GM15510 (cell line): ENCODE measurements around the gene TOR4A.

Source experiments
- POLR2A ChIP-seq: IDR thresholded peaks from 3 replicates; pipeline ENCODE4 v1.6.1; 2011; ENCODE audit warnings: borderline replicate concordance; ENCODE audit not compliant: insufficient read length; ENCODE audit errors: extremely low read depth

The TOR4A gene

DNA sequence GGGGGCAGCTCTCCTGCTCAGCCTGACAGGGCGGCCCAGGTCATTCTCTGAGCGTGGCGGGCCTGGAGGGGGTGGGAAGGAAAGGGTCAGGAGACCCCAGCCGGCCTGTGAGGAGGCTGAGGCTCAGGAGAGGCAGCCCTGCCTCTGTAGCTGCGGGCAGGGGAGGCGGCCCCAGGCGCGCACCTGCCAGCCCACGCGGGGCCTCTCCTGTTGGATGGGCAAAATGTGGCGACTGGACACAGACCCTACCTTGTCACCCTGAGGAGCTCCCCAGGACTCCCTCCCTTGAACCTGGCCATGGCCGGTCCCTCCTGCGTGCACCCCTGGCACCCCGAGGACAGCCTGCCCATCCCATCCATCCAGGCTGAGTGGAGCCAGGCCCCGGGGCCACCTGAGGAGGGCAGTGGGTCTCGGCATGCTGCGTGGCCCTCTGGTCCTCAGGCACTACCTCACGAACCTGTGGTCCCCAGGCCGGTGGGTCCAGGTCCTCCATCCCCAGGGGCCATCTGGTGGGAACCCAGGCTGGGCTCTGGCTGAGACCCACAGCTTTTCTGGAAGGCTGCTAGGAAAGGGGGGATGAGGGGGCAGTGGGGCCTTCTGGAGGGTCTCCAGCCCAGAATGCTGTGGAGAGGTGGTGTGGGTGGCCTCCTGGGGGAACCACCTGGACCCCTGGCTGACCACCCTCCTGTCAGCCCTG is 39.6 kb downstream of the TOR4A start:
- no peak for TF ChIP-seq POLR2A

DNA sequence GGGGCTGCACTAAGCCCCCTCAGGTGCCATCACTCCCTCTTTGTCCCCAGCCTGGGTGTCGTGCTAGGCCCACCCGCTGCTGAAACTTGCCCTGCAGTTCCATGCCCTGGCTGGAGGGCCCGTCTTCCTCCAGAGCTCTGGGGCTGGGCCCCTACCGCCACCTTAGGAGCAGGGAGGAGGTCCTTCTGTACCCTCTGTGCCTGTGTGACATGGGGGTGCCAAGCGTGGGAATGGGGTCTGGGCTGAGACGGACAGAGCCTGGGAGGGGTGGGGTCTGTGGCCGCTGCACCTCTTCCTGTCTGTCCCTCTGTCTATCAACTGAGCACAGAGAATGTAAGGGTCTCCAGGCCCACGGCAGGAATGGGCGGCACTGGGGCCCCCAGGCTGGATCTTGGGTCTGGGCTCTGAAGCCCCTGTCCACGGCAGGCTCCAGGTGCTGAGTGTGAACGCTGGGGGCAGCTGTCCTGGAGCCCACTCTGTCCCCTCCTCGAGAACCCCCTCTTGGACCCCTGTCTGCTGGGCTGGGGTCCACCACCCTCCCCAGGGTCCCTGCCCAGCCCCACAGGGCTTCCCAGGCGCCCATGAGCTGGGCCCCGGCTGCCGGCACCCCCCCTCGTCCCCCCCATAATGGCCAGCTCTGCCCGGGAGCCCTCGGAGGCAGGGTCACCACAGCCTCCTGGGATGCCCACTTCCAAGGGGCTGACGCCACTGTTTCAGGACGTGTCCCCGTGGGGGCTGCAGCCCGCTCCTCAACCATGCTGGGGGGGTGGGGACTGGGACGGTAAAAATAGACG is 40.4 kb downstream of the TOR4A start:
- no peak for TF ChIP-seq POLR2A

DNA sequence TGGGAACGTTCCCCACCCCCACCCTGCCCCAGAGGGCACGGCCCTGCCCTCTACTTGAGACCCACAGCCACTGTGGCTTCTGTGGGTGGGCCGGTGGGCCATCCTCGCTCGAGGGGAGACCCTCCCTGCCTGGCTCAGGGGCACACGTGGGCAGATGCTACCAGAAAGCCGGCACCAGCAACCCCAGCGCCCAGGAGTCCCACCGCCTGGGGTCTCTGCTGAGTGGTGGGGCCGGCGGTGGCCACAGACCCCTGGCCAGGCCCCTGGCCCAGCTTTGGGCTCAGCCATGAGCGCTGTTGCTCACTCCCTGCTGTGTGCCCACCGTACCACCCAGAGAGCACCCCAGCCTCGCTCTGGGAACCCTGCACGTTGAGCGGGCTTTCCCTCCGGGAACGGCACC is 41.1 kb downstream of the TOR4A start:
- TF ChIP-seq POLR2A = no peak

DNA sequence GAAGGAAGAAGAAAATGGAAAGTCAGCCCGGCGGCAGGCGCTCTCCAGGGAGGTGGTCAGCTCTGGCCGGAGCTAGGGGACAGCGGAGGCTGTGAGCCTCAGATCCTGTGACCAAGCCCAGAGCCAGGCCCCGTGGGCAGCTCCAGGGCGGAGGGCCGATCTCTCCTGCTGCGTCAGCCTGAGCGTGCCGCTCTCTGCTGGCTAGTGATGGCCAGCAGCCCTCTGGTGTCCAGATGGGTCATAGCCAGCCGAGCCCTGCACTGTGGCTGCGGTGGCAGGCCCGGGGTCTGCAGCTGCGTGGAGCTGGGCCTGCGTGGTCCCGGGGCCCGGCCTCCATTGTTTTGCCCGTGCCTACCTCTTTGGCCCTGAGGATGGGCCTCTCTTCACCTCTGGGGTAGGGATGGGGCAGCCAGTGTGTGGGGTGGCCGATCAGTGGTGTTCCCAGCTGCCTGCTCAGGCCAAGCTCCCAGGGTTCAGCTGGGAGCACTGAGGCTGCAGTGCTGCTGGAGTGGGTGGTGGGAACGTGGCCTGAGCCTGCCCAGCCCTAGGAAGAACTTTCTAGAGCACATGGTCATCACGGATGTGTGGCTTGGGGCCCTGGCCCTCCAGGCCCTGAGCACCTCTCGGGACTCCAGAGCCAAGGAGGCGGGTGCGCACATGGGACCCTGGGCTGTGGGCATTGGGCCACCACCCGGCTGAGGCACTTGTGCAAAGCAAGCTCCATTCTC is 41.6 kb downstream of the TOR4A start:
- no peak for TF ChIP-seq POLR2A

DNA sequence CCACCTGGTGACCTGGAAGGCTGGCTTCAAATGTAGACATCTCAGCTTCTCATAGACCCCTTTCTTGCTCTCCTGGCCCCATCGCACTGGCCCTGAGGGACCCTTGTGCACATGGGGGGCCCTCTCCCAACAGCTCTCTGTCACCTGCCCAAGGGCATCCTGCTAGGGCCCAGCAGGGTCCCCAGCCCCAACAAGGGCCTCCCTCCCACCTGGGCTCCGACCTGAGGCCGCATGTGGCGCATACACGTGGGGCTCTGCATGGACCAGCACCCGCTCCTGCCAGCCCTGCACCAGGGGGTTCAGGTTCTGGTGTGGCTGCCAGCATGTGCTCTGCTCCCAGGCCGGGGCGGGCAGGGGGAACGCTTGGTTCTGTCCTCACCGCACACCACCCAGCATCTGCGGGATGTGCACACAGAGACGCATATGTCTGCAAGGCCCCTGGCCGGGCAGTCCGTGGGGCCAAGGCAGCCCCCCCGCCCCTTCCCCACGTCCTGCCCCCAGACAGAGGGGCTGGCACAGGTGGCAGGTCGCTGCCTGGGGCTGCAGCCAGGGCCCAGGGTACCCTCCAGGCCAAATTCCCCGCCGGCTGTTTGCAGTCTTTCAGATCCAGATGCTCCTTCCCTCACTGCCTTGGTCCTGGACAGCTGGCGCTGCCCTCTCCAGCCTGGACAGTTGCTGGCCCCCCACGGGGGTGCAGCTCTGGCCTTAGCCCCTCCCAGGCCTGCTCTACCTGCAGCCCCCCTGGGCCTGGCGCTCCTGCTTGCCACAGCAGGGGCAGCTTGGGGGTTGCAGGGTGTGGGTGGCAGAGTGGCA is 42.4 kb downstream of the TOR4A start:
- TF ChIP-seq POLR2A = no peak

DNA sequence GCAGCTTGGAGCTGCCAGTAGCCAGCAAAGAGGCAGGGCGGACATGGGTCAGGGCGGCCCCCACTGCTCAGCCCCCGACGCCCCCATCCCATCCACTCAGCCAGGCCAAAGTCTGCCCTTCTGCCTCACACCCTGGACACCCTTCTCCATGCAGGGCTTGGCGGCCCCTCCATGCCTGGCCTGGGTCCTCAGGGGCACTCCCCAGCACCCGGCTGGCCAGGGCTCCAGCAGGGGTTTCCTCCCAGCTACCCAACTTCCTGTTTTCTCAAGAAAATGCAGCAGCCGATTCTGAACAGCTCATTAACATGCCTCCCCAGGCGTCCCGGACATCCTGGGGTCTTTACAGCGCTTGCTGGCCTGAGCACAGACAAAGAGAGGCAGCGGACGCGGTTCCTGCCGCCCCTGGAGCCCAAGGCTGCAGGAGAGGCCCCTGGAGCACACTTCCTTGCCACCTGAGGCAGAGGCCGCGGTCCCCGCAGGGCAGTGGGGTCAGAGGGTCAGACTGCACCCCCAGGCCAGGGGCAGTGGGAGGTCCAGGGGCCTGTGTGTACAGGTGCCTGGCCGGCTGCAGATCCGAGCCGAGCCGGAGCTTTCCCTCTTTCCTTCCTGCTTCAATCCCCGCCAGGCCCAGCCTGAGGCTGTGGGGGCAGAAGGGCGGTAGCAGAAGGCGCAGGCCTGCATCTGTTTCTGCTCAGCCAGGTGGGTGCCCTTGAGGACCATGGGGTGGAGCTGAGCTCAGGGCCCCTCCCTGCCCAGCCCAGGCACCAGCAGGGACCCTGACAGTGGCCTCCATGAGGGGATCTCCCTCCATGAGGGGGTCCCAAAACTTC is 43.2 kb downstream of the TOR4A start:
- no peak for TF ChIP-seq POLR2A

DNA sequence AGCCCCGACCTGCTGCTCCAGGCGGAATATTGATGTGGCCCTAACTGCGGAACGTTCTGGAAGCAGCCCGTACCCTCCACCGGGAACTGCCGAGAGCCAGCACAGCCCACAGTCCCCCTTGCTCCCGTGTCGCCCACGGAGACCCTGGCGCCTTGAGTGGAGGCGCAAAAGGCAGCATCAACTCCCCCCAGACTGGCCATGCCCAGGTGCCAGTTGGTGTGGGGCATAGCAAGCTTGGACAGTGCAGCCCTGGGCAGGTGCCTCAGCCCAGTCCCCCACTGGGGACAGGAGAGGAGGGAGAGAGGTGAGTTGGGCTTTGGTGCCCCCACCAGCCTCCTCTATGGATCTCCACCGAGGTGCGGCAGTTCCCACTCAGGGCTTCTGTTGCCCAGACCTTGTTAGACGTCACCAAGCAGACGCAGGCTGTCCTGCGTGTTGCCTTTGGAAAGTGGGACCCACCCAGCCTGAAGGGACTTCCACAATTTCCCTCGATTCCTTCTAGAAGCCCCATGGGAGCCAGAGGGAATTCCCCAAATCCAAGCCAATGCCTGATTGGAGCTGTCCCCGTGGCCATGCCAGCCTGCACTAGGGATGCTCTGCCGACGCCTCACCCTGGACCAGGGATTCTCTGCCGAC is 44.3 kb downstream of the TOR4A start:
- no peak for TF ChIP-seq POLR2A

DNA sequence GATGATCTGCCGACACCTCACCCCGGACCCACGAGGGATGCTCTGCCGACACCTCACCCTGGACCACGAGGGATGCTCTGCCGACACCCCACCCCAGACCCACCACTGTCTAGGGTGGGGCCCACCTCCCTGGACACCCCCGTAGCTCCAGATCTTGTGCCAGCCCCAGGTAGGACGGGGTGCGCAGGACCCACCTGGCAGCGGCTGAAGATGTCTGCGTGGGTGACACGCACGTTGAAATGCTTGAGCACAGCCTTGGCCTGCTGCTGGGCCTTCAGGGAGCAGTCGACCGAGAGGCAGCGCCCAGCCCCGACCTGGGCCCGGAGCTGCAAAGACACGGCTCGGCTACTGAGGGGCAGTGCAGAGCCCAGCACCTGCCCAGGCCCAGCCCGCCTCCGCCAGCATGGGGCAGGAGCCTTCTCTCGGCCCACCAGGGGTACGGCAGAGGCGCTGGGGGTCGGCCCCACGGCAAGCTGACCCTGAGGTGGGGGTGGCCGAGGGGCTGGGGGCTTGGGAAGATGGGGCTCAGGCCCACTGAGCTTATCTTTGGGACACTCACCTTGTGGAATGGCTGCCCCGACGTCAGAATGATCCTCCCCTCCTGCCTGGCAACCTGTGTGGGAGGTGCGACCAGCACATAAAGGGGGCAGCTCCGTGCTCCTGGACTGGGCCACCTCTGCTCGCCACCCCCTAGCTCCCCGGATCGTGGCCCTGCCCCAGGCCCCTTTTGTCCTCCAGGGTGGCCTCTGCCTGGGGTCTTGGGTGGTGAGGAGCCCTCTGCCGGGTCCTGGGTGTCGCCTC is 46.2 kb downstream of the TOR4A start:
- TF ChIP-seq POLR2A = no peak

DNA sequence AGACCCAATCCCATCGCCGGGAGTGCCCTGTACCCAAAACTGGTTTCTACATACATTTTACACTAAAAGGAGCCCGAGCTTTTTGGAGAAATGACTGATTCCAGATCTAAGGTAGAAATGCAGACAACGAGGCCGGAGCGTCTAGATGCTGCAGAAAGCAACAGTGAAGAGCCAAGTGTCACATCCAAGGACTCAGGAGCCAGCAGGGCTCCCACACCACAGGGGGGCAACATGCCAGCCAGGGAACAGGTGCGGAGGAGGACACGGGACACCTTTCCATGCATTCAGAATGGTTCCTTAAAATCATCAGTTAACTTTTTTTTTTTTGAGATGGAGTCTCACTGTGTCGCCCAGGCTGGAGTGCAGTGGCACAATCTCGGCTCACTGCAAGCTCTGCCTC is 47.6 kb downstream of the TOR4A start:
- TF ChIP-seq POLR2A = no peak

DNA sequence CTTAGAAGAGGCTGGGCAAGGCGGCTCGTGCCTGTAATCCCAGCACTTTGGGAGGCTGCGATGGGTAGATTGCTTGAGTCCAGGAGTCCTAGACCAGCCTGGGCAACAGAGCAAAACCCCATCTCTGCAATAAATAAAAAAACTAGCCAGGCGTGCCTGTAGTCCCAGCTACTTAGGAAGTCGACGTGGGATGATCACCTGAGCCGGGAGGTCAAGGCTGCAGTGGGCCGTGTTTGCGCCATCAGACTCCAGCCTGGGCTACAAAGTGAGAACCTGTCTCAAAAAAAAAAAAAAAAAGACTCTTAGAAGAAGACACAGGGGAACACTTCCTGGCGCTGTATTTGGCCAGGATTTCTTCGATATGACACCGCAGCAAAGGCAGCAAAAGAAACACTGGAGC is 48.3 kb downstream of the TOR4A start:
- no peak for TF ChIP-seq POLR2A

DNA sequence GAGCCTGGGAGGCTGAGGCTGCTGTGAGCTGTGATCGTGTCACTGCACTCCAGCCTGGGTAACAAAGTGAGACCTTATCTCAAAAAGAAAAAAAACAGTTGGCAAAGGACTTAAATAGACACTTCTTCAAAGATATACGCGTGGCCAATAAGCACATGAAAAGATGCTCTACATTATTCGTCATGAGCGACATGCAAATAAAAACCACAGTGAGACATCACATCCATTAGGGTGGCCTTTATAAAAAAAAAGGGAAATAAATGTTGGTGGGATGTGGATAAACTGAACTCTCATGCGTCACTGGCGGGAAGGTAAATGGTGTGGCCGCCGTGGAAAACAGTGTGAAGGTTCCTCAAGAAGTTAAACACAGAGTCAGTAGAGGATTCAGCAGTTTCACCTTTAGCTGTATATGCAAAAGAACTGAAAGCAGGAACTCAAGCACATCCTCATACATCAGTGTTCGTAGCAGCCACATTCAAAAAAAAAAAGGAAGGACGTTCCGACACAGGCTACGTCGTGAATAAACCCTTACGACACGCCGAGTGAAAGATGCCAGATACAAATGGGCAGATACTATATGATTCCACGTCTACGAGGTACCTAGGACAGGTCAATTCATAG is 49.0 kb downstream of the TOR4A start:
- no peak for TF ChIP-seq POLR2A

DNA sequence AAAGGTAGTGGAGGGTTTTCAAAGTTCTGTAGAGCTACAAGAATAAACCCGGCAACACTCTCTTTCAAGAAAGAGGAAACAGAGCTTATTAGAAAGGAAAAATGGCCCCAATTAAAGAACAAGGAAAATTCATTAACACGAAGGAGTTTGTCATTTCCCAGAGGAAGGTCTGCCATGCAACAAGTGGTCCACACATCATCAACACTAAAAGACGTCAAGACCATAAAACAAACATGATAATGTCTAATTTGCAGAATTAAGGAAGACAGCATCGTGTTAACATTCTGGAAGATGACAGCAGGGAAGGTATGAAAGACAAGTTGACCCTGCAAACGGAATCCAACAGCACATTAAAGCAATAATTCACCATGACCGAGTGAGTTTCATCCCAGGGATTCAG is 53.2 kb downstream of the TOR4A start:
- TF ChIP-seq POLR2A = no peak
